Stimulated activated CD4-positive, alpha-beta T cell treated with anti-CD3 and anti-CD28 coated beads, Interleukin-2, amount 100 ng/mL, for 24 hours (primary cell): ENCODE results near the gene MKNK2.
"Not testable (repeated sequence)": the region's sequence is repeated elsewhere in the genome, so short reads cannot be mapped to it uniquely, and the experiment has no call there.

Experiments used
- DNase-seq, 2 donors: peaks; one replicate each; pipeline ENCODE4 v3.0.0-alpha.2; 2020

MKNK2 gene

DNA sequence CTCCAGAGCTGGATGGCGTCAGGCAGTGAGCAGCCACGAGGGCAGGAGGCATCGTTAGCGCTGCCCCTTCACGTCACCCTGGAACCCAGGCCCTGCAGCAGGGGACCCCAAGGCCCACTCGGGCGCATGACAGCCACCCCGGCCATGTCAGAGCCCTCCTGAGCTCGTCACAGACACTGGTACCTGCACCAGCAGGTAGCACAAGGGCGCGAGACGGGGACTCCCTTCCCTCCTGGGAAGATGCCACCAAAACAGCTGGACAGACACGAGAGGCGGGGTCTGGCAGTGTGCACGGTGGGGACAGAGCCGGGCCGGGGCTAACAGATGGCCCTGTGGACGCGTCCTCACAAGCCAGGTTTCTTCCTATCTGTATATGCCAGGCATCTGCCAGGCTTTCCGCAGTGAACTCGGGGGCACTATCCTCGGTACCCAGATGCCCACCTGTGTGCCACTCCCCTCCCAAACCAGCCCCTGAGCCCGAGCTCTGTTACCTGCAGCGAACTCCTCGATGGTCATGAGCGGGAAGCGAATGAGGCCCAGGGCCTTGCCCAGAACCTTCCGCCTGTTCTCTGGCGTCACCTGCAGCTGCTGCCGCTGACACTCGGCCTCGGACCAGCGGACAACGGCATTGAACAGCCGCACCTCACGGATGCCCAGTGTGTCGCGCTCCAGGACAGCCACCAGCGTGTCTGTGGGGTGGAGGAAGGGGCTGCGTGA is 61.4 kb downstream of the MKNK2 start:
- no peak for DNase-seq

DNA sequence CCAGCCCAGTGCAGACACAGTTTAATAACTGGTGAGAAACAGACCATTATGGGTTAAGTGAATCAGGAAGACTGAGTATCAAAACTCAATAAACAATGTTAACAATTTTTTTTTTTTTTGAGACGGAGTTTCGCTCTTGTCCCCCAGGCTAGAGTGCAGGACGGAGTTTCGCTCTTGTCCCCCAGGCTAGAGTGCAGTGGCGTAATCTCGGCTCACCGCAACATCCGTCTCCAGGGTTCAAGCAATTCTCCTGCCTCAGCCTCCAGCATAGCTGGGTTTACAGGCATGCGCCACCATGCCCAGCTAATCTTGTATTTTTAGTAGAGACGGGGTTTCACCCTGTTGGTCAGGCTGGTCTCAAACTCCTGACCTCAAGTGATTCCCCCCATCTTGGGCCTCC is 62.6 kb downstream of the MKNK2 start:
- DNase-seq = not testable (repeated sequence)
